ENCODE measurements around the gene UBE4B. TPM values are rescaled to one million over a fixed set of nuclear protein-coding genes. Genes with fewer than 3 reads are reported as not detected.

The UBE4B gene
- 80.3 TPM for total RNA-seq
- long read RNA-seq, partial matches to known transcripts: 43 of 56 reads
- long read RNA-seq, other reads (novel, unspliced or antisense): 13 of 56 reads

GRCh38 chr1:10032590-10033358 is at the start of gene UBE4B:
TSS of gene UBE4B (plus strand) at chr1:10032958. CDS start at chr1:10033671, 713 bp downstream.
- peak; percentile 90 for TF ChIP-seq CTCF (IDR thresholded peaks at IDR 0.05; ENCODE audit: borderline replicate concordance)
- Histone ChIP-seq H3K27me3 (ENCODE audit: low read depth) (no peaks in the 10 kb centered on the region), H3K9me3 (replicated peaks) (no peaks in the 10 kb centered on the region), H3K27ac (replicated peaks) (peak within 1 kb of the TSS; percentile 96), H3K36me3 (peaks cover 14% of the 10 kb centered on the region), H3K4me1 (peaks cover 60% of the 10 kb centered on the region), H3K4me3 (peak within 1 kb of the TSS; percentile 100)
- DNase-seq: peak; percentile 99
- intact Hi-C loops (cut with micrococcal nuclease): no loop called here

DNA sequence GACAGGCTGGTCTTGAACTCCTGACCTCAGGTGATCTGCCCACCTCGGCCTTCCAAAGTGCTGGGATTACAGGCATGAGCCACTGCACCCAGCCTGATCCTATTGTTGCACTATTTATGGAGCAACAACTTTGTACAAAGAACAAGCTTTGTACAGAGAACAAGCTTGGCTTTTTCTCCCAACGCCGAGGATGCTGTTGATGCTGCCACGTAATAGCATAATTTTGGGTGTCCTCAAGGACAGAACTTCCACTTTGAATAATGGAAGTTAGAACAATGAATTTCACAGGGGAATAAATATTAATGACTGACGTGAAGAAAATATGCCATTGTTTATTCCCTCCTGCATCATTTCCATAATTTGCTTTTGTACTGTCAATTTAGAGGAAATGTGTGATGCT is 48.5 kb upstream of the UBE4B start:
- Histone ChIP-seq H3K36me3 (peaks cover 50% of the 10 kb centered on the region), H3K27me3 (ENCODE audit: low read depth) (no peaks in the 10 kb centered on the region), H3K27ac (replicated peaks) (peak overlapping the region; percentile 75), H3K4me3 (no peak overlapping the region), H3K9me3 (replicated peaks) (no peaks in the 10 kb centered on the region), H3K4me1 (peaks cover 10% of the 10 kb centered on the region)
- TF ChIP-seq CTCF (IDR thresholded peaks at IDR 0.05; ENCODE audit: borderline replicate concordance): no peak
- intact Hi-C loops (cut with micrococcal nuclease): no loop called here
- no peak for DNase-seq

GRCh38 chr1:9985001-9985400 is 47.8 kb upstream of the UBE4B start:
- Histone ChIP-seq H3K4me3 (no peak overlapping the region), H3K36me3 (peaks cover 43% of the 10 kb centered on the region), H3K9me3 (replicated peaks) (no peaks in the 10 kb centered on the region), H3K27ac (replicated peaks) (peak overlapping the region; percentile 75), H3K4me1 (peaks cover 17% of the 10 kb centered on the region), H3K27me3 (ENCODE audit: low read depth) (no peaks in the 10 kb centered on the region)
- DNase-seq: no peak
- intact Hi-C loops (cut with micrococcal nuclease): no loop called here
- TF ChIP-seq CTCF (IDR thresholded peaks at IDR 0.05; ENCODE audit: borderline replicate concordance): no peak

DNA sequence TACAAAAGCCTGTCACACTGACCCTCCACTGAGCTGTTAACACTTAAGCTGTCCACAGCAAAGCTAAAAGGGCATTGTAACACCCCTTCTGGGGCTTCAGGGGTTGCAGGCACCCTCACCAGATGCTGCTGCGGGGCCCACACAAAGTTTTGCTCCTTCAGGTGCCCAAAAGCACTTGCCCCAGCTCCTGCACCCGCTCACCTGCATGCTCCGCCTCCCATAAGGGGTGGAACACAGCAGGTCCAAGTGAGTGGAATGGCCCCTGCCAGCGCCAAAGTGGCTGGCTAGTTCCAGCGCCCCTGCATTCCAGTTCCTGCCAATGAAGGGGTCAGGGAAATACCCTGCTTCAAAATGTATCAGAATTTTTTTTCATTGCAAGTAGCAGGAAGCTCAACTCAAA is 43.0 kb upstream of the UBE4B start:
- Histone ChIP-seq H3K27ac (replicated peaks) (peak overlapping the region; percentile 86), H3K9me3 (replicated peaks) (no peaks in the 10 kb centered on the region), H3K4me3 (no peak overlapping the region), H3K27me3 (ENCODE audit: low read depth) (no peaks in the 10 kb centered on the region), H3K4me1 (peaks cover 44% of the 10 kb centered on the region), H3K36me3 (no peaks in the 10 kb centered on the region)
- intact Hi-C loops (cut with micrococcal nuclease): no loop called here
- DNase-seq: no peak
- TF ChIP-seq CTCF (IDR thresholded peaks at IDR 0.05; ENCODE audit: borderline replicate concordance): no peak

GRCh38 chr1:9990944-9991343 is 41.8 kb upstream of the UBE4B start:
- no peaks in the 10 kb centered on the region for H3K9me3 ChIP-seq (replicated peaks)
- peak overlapping the region; percentile 8 for H3K4me3 ChIP-seq
- no peaks in the 10 kb centered on the region for H3K36me3 ChIP-seq
- peak; percentile 19 for DNase-seq
- peak overlapping the region; percentile 86 for H3K27ac ChIP-seq (replicated peaks)
- peaks cover 44% of the 10 kb centered on the region for H3K4me1 ChIP-seq
- H3K27me3 ChIP-seq (ENCODE audit: low read depth): no peaks in the 10 kb centered on the region
- no peak for TF ChIP-seq CTCF (IDR thresholded peaks at IDR 0.05; ENCODE audit: borderline replicate concordance)
- intact Hi-C loops (cut with micrococcal nuclease): no loop called here
